Lung microvascular endothelial cell (primary cell): ENCODE results near the gene RHBDL2. TPM values are rescaled to one million over a fixed set of nuclear protein-coding genes. Genes with fewer than 3 reads are reported as not detected.
A peak's percentile ranks its signal among the peaks of the same experiment; 100 is the strongest.
"Not testable (repeated sequence)": the region's sequence is repeated elsewhere in the genome, so short reads cannot be mapped to it uniquely, and the experiment has no call there.

Source experiments
- DNase-seq, 2 donors: peaks; one replicate each; pipeline versions ENCODE4 v3.0.0 to v3.0.0-alpha.2; 2010; ENCODE audit warnings: low read depth in 2 of 2
- total RNA-seq: library from RNA; depleted of rRNA; stranded (reverse); fragments of >200 nt; gene quantifications from 2 replicates; pipeline ENCODE4 v1.2.1, GENCODE V29; 2014

RHBDL2 gene
- total RNA-seq, 1 donor from 2014 or later = not detected

GRCh38 chr1:38938722-38939260 lies 2.8 kb downstream of the RHBDL2 start:
- DNase-seq = no peak

- no peak for DNase-seq
These were observed 9.1 kb downstream of the RHBDL2 start for GRCh38 chr1:38932571-38932970.

- DNase-seq = no peak
These were observed 12.2 kb downstream of the RHBDL2 start for GRCh38 chr1:38929476-38929875.

DNA sequence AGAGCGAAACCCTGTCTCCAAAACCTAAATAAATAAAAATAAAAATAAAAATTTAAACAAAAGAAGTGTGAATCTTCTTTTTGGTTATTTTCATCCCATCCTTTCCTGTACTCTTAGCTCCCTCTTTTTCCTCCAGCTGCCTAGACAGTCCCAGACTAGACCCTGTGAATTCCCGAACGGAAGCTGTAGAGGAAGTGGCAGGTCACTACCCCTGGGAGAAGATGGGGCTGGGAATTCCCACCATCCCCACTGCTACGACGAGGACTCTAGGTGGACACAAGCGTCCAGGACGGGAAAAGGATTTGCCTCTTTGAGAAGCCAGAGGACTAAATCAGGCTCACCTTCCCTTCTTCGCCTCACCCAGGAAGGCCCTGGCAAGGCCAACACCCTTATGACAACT lies 12.6 kb downstream of the RHBDL2 start:
- no peak for DNase-seq

GRCh38 chr1:38926091-38926490 lies 15.5 kb downstream of the RHBDL2 start:
- DNase-seq = no peak

DNA sequence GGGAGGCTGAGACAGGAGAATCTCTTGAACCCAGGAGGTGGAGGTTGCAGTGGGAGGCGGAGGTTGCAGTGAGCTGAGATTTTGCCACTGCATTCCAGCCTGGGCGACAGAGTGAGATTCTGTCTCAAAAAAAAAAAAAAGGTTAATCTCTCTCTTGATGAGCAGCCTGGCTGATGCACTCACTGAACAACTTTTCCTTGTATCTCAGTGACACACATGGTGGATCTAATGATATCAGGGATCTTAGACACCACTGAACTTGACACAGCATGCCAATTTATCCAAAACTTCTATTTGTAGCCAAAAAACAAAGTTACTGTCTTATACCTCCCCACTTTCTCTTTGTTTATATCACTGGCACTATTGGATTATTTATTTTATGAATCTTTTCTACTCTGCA lies 16.2 kb downstream of the RHBDL2 start:
- DNase-seq = no peak

GRCh38 chr1:38923607-38924006 lies 18.0 kb downstream of the RHBDL2 start:
- DNase-seq = no peak

- no peak for DNase-seq
These were observed 22.5 kb downstream of the RHBDL2 start for GRCh38 chr1:38919130-38919529.

- DNase-seq = no peak
These were observed 23.1 kb downstream of the RHBDL2 start for GRCh38 chr1:38918568-38918967.

GRCh38 chr1:38917772-38918171 lies 23.9 kb downstream of the RHBDL2 start:
- no peak for DNase-seq

DNA sequence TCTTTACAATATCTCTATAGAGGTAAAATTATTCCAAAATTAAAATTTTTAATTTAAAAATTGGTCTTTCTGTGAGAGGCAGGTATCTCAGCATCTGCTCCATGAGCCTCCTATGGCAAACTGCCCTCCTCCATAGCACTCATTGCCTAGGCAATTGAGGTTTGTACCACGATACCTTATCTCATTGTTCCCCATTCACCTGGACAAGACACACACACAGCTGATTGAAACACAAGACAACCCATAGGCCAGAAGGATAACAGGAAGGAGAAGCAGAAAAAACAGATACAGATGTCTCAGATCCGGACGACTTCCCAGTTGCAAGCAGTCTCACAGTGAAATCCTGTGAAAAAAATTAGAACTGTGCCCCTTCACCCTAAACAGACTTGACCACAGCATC lies 24.3 kb downstream of the RHBDL2 start:
- no peak for DNase-seq

- DNase-seq = no peak
These were observed 26.2 kb downstream of the RHBDL2 start for GRCh38 chr1:38915352-38915948.

- DNase-seq = not testable (repeated sequence)
These were observed 26.7 kb downstream of the RHBDL2 start for GRCh38 chr1:38914908-38915307.

DNA sequence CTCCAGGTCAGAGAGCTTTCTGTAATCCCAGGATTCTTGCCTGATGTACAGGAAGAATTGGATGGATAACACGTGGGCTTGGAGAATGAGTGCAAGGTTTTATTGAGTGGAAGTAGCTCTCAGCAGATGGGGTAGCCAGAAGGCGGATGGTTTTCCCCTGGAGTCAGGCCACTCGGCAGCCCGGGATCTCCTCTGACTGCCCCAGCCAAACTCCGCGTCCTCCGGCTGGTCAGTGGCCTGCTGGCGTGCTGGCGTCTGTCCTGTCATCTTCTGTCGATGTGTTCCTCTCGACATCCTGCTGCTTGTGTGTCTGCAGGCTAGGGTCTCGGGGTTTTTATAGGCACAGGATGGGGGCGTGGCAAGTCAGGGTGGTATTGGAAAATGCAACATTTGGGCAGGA lies 32.8 kb downstream of the RHBDL2 start:
- DNase-seq = no peak

- DNase-seq = no peak
These were observed 35.6 kb downstream of the RHBDL2 start for GRCh38 chr1:38905985-38906384.

GRCh38 chr1:38899560-38899959 lies 42.1 kb downstream of the RHBDL2 start:
- no peak for DNase-seq

- DNase-seq = peak in 1 of 2 donors; percentile 31
These were observed 42.9 kb downstream of the RHBDL2 start for GRCh38 chr1:38898653-38899230.

DNA sequence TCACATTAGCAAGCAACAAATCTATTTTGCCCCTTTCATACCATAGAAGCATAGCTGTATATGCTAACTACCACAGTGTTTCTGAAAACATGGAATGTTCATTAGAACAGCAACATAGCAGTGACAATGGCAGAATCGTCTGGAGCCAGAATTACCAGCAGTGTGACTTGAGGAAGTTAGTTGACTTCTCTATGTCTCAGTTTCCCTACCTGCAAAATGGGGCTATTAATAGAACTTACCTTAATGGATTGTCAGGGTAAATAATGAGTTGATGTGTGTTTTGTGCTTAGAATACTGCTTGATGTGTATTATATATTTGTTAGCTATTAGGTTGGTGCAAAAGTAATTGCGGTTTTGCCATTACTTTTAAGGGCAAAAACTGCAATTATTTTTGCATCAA lies 45.5 kb downstream of the RHBDL2 start:
- DNase-seq = no peak

DNA sequence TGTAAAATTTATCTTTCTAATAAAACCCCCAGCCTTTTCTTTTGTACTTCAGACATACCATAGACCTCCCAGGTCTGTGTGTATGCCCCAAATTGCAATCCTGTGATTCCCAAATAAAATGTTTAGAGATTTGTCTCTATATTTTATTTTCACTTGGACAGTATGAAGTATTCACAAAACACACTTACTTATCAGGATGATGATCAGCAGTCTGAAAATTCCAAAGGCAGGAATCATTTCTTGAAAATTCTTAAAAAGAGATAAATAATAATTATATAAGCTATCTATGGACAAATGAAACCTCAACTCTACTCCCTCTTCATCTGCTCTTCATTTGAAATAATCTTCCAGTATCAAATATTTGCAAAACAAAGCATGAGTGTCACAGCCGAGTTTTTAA lies 48.7 kb downstream of the RHBDL2 start:
- no peak for DNase-seq

GRCh38 chr1:38891753-38892152 lies 49.9 kb downstream of the RHBDL2 start:
- DNase-seq = no peak

- no peak for DNase-seq
These were observed 52.0 kb downstream of the RHBDL2 start for GRCh38 chr1:38889589-38889988.

GRCh38 chr1:38888423-38889333 lies 53.0 kb downstream of the RHBDL2 start:
- DNase-seq = no peak
